Activated gamma-delta T cell treated with anti-CD3 and anti-CD28 coated beads, Interleukin-2, amount 50 U/mL, for 16 hours (primary cell): ENCODE measurements around the gene CISH.

Experiments
- DNase-seq: peaks from one replicate; pipeline ENCODE4 v3.0.0-alpha.2; 2020; ENCODE audit warnings: low read depth

The CISH gene

DNA sequence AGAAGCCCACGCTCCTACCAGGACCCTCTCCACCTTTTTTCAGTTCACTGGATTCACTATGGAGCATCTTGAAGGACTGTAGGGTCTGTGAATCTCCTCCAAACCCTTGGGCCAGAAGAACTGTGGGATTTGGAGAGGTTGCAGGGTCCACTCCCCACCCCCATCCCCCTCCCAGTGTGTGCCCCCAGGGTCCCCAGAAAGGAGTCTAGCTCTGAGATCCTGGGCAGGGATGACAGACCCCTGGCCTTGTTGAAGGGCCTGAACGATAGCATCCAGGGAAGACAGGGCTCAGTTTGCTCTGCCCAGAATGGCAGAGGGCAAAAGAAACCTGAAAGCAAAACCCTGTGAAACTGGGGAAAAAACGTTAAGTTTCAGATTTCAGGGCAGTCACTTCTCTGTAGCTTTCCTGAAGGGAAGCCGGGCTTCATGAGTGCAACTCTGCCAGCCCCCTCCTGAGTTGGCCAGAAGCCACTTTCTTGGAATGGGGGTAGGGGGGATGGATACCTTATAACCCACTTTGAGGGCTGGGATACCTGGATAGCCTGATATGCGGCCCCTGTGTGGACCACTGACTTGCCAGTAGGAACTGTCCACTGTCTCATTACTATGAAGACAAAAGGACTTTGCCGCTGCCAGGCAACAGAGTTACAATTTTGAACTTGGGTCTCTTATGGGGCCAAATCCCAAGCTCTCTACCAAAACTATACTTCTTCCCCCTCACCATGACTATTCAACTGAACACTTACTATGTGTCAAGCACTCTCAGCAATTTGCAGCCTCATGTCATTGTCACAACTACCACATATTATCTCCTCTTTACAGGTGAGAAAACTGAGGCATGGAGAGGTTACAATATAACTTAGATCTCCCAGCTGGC, 1.6 kb upstream of the CISH start:
- no peak for DNase-seq

DNA sequence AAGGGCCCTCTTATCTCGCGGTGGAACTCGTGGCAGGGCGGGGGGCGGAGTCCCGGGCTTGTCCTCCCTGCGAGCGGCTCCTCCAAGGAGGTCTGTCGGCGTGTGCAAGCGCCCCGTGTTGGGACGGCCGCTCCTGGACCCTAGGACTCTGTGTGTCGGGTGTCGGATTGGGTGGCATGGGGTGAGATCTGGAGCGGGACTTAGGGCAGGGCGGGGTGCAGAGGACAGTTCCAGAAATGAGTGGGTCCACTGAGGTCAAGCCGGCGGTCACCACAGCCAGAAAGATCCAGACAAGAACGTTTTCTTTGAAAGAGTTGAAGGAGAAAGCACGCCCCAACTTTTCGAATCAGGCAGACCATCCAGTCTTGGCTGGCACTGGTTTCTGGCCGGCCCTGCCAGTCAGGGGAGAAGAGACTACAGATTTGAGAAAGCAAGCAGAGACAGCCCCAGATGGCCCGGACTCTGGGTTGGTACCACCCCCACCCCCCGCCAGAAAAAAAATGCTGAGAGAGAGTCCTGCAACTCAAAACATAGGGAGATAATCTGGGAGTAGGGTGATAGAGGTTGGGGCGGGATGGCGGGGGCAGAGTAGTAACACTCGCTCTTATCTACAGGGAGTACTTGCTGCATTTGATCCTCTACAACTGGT, 784 bp upstream of the CISH start:
- no peak for DNase-seq

DNA sequence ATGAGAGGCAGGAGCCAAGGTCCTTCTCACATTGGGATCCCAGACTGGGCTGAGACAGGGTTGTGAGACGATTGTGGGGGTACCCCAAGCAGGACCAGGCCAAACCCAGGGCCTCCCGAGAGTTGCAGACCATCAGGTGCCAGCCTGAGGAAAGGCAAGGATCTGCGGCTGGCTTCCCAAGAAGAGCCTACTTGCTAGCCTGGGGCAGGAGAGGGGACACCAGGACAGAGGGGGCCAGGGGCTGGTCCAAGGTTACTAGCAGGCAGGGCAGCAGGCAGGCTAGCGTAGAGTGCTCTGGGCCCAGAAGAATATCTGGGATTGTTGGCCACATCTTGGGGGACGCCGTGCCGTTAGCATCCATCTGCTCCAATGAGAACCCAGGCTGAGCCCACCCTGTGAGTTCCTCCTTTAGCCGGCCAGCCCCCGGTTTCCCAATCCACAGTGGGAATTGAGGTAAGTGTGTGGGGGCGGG, 546 bp downstream of the CISH start:
- no peak for DNase-seq

DNA sequence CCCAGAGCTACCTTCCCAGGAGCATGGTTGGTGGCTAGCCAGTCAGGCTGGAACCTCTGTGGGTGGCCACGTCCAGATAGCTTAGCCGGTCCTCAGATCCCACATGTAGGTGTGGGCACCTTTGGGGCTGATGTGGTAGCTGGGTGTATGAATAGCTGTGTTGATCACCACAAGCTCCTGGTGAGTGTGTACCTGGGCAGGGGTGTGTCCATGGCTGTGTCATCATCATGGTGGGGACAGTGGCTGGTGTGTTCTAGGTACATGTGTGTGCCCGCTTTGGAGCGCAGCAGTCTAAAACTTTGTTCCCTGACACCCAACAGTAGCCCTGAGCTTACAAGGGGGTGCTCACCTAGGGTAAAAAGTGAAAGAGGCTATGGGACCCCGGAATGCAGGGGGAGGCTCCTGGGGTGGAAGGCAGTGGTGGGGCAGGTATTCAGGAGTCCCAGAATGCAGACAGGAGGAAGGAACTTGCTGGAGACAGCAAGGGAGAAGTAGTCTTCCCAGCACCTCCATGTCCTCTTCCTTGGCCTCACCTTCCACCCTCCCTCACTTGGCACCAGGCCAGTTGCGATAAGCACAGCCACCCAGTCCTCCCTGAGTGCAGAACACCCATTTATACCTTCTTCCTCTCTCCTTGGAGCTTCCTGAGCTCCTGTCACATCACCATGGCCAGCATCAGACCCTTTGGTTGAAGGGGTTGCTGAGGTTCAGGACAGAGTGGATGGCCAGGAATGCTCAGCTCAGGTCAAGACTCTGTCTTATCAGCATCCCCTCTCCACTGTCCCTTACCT, 1.2 kb downstream of the CISH start:
- peak; percentile 43 for DNase-seq

DNA sequence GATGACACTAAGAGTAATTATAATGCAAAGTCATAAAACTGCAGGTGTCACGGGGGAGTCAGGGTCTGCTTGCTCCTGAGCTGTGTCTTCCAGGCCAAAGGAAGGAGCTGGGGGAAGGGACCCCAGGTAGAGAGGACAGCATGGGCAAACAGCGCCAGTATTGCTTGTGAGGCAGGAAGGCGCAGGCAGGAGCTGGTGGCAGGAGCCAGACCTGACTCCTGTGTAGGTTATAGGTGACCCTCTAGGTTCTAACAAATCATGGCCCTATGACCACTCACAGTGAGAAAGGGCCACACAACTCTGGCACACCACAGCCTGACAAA, 1.9 kb downstream of the CISH start:
- no peak for DNase-seq

DNA sequence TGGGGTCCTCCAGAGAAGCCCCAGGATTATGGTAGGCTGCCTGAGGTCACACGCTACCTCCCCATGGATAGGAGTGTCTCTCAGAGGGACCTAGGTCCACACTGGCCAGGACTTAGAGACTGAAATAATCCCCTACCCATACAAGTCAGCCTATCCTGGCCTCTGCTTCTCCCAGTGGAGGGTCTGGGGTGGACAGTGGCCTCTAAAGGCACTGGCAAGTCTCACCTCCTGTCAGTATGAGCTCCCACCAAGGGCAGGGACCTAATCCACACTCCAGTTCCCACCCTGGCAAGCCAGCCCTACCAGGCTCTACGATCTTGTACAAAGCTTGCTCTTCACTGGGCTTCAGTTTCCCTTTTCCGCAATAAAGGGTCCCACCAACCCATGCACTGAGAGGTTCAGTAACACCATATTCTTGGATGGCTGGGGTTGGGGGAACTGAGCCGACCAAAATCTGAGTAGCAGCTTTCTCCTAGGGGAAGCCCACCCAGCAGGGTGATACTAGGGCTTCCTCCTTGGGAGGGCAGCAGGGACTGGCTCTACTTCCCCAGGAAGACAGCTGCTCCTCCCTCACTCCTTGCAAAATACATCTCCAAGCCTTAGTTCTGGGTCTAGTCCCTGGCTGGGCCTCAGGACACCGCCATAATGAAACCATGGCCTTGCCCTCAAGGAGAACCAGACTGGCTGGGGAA, 2.4 kb downstream of the CISH start:
- DNase-seq, result no peak

DNA sequence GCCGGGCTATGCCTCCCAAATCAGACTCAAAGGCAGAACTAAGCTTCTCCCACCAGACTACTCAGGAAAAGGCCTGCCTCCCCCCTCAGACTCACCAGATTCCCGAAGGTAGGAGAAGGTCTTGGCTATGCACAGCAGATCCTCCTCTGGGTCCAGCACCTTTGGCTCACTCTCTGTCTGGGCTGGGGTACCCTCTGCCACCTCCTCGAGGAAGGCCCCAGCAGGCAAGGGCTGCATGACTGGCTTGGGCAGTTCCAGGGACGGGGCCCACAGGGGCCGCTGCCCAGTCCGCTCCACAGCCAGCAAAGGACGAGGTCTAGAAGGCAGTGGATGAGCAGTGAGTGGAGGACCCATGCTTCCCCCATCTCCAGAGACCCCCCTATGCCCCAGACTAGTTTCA, 3.3 kb downstream of the CISH start:
- no peak for DNase-seq

DNA sequence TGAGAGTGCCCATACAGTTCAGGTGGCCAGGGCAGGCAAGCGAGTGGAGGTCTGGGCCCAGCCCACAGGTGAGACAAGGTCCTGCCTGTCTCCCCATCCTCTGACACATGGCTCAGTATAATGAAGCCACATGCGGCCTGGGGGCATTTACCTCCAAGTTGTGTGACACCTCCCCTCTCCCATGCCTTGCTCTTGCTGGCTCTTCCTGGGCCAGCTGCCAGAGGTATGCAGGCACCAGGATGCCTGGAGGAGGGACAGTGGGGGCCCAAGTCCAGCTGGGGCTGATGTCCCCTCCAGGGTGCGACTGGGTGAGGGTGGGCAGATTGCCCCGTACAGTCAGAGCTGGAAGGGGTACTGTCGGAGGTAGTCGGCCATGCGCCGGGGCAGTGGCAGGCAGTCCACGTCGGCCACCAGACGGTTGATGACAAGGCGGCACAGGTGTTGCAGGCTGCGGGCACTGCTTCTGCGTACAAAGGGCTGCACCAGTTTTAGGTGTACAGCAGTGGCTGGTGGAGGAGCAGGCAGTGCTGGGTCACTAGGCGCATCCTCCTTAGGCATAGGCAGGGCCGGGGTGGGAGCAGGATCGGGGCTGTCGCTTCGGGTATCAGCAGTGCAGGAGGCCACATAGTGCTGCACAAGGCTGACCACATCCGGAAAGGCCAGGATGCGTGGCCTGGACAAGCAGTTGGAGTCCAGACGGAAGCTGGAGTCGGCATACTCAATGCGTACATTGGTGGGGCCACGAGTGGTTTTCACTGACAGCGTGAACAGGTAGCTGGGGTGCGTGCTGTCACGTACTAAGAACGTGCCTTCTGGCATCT, 4.1 kb downstream of the CISH start:
- no peak for DNase-seq

DNA sequence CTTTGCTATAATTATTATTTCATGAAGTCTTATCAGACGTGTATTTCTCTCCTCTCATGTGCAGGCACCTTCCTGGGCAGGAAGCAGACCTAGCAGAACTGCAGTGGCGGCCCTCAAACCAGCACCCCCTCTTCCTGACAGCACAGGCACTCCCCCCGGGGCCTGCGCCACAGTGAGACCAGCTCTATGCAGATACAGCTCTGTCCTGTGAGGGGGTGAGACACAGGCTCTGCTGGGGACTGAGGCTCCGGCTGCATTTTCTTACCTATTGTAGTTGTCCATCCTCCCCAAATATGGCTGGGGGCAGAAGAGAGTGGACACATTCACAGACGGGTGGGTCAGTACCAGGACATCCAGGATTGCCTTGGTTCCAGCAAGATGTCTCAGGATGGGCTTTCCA, 5.0 kb downstream of the CISH start:
- DNase-seq, result no peak

DNA sequence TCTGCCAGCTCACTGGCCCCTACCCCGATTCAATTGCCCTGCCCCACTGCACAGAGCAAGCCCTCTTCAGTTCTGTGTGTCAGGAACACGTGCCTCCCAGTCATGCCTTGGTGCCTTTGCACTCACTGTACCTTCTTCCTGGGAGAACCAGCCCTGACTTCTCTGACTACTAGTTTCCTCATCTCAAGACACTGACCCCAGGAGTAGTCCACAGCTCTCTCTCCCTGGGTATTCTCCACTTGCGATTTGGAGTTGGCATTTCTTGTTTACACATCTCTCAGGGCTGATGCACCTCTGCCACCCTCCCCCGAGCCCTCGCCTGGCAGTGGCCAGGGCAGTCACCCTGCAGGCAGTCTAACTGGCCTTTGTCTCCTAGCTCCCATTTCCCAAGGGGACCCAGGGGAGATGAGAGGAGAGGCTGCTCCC, 5.7 kb downstream of the CISH start:
- DNase-seq, result no peak

DNA sequence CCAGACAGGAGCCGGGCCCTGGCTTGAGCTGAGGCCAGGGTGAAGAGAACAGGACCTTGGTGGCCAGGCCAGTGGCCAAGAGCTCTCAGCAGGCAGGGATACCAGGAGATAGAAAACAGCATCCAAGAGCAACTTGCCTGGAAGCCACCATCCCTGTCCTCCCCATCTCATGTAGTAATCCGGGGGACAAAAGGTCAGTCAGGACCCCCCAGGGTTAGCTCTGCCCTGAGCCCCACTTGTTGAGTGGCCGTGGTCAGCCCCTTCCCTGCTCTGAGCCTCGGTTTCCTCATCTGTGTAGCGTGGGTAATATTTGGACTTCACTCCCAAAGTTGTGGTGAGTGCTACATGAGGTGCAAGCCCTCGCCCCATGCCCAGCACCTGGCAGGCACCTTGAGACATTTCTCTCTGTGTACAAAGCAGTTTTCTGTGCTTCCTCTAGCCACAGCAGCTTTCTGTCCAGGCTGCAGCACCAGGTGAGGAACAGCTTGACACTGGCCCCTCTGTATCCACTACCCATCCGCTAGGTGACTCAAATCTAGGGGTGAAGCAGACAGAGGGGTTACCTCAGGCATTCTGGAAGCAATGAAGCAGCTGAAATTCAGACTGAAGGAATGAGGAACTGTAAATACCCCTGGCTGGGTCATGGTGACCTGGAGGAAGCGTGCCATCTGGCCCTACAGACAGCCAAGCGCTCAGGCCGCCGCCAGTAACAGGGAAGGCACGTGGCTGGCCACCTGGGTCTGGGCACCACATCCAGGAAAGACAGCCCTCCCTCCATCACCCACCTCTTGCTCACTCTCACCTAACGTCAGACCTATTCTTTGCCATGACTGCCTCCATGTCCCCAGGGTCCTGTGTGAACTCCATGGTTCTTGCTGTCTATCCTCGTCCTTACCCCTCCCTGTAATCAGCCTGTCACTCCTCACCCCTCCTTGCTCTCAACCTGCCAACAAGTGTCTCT, 6.7 kb downstream of the CISH start:
- DNase-seq, result no peak

DNA sequence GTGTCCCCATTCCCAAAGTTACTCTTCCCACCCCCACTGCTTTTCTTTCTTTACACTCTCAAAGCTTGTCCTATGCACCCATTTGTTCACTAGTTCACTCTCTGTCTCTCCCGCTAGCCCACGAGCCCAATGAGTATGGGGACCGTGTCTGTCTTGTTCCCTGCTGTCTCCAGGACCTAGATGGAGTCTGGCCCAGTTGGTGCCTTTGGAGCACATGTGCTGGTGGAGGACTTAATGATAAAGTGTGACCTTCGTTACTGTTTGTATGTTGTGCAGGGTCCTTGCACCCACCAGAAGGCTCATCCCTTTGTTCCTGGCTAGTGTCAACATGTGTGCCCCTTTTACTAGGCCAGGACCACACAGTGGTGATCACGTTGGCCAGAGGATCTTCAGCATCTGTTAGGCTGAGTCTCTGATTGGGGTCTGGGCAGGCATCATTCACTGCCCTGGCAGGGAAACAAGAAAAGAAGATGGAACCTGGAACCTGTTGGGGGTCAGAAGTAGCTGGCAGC, 7.4 kb downstream of the CISH start:
- DNase-seq, result no peak

DNA sequence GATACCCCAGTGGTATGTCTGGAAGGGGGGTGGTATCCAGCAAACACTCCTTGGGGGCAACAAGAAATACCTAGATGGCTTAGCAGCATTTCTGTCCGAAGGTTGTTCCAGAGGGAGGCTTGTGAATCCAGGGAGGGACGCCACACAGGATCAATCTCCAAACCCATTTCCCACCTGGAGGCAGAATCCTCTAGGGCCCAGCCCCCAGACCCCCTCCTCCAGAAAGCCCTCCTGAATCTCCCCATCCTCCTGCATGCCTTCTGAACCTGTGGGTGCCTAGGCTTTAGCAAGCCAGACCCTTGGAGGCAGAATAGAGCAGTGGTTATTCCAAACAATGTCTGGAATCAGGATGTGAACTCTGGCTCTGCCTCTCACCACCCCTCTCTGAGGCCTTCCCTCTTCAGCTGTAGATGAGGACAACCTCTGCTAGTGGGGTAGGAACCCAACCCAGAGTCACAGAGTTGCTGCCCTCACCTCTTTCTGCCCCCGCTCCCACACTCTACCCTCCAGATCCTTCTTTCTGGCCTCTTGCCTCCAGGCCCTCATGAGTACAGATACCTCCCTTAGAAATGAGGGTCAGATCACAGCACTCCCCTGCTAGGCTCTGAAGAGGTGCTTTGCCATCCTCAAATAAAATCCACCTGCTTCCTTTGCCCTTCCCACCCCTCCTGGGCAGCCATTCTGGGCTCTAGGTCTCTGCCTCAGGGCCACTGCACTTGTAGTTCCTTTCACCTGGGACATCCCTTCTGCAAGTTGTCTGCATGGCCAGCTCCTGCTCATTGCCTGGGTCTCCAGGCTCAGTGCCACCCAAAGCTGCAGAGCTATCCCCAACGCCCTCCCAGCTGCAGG, 8.1 kb downstream of the CISH start:
- no peak for DNase-seq

DNA sequence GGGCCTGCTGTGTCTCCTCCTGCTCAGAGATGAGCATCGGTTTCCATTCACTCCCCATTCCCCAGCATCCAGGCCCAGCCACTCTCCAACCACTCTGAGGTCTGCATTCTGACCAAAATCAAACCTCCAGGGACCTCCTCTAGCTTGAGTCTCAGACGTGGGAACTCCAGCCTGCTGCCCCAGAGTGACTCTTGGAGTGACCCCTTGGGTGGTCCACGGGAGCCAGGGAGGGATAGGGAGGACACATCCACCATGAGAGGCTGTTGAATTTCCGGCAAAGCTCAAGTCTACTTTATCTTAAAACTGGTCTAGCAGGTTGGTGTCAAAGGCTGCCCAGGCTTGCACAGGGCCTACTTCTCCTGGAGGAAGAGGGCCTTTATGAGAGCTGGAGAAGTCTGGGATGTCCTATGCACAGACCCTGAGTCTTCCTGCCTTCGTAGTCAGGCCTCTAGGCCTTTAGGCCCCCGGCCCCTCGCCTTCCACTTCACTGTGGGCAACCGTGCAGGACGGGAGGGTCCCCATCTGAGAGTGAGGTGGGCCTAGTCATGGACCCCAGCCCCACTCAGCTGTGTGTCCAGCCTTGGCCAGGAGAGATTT, 8.9 kb downstream of the CISH start:
- DNase-seq, result no peak

DNA sequence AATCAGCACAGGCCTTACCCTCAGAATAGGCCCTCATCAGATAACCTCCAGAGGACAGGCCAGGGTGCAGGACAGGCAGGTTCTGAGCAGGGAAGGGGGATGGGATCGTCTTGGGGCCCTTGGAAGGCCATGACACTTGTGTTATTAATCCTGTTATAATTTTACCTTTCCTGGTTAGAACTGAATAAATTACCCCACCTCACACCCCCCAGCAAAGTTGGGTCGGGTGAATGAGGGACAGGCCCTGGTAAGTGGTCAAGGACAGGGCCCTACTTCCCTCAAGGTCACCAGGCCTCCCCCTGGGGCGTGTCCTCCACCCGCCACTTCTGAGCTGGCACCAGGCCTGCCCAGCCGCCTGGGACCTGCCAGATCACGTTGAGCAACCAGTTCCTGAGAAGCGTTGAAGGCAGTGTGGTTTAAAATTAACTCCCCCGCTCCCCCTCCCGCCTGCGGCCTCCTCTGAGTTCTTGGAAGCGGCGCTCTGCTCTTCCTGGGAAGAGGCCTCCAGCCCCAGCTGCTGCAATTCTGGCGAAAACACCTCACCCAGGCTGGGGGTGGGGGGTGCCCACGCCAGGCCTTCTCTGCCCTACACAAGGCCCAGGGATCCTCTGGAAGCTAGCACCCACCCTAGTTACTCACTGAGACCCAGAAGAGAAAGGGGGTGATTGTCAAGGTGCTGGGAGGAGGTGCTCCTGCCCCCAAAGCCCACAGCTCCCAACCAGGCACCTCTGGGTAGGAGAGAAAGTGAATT, 10.6 kb downstream of the CISH start:
- peak; percentile 84 for DNase-seq

DNA sequence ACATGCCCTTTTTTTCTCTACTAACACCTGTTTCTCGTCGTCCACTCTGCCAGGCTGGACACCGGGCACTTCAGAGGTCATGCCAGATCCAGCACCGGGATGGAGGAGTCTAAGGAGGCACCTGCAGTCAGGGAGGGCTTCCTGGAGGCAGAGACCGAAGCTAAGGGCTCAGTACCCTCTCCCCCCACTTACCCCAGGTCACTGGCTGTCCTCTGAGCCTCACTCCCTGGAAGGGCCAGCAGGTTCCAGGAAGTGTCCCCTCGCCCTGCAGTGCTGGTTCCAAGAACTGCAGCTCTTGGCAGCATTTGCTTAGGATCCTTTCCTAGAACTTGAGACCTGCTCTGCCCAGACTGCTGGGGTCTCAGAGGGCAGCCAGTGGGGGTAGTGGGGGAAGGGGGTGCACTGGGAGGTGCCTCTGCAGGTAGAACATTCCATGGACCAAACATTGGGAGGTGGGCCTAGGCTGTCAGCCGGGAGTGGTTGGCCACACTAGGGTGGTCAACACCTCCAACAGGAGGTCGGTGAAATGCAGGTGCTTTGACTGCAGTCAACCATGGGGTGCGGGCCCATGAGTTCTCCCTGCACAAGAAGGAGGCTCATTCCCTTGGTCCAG, 11.3 kb downstream of the CISH start:
- DNase-seq, result no peak

DNA sequence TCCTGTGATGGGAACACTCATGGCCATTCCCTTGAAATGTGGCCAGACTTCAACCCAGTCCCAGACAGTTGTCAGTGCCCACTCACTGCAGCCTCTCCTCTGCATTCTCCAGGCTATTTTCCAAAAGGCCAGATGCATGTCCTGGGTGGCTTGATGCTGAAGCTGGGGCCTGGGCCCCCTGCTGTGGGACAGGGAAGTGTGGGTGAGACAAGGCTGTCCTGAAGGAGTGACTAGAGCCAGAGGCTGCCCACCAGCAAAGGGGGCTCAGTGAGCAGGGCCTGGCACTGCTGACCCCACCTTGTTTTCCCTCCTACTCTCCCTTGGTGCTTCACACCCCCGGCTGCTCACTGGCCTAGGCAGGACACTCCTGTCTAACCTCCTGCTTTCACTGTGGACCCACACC, 11.9 kb downstream of the CISH start:
- no peak for DNase-seq
